BJ (cell line): Measurements from ENCODE around the gene MZF1. TPM values are rescaled to one million over a fixed set of nuclear protein-coding genes. Genes with fewer than 3 reads are reported as not detected.

Experiments
- CTCF ChIA-PET: fragments of 350-600 bp; formaldehyde crosslinking; extraction: SDS; loops from one replicate; lab custom pipeline; 2021; ENCODE audit warnings: antibody characterized with exemption, inconsistent platforms; lab: Yijun Ruan, JAX
- POLR2A ChIA-PET: fragments of 300-600 bp; sonication (Branson Sonifier 250); formaldehyde crosslinking; extraction: SDS; loops from one replicate; lab custom pipeline; 2021; ENCODE audit warnings: antibody characterized with exemption; lab: Charles Lee
- DNase-seq: peaks from one replicate; pipeline ENCODE4 v3.0.0-alpha.2; 2011; ENCODE audit warnings: low read depth
- H3K27me3 ChIP-seq: 2 replicates; pipeline ENCODE4 v1.6.0; 2011; ENCODE audit warnings: low read length; ENCODE audit not compliant: control insufficient read depth, insufficient read depth
- H3K36me3 ChIP-seq: 2 replicates; pipeline ENCODE4 v1.5.1; 2011; ENCODE audit warnings: low read length; ENCODE audit not compliant: control insufficient read depth, insufficient read depth
- H3K4me3 ChIP-seq: 2 replicates; pipeline ENCODE4 v1.5.1; 2011; ENCODE audit warnings: low read depth, mild to moderate bottlenecking, control low read depth, low read length
- polyA plus RNA-seq: library from polyadenylated mRNA; depleted of rRNA; stranded (reverse); fragments of >200 nt; gene quantifications from 2 replicates; pipeline ENCODE4 v1.2.3, GENCODE V29; 2011
- TF ChIP-seq, protein P1 (sequence below): IDR thresholded peaks from 2 replicates; pipeline ENCODE4 v1.5.1; 2011; ENCODE audit warnings: low read depth, mild to moderate bottlenecking, control low read depth, inconsistent platforms, low read length, moderate library complexity; ENCODE audit not compliant: insufficient read depth

MZF1 gene
- polyA plus RNA-seq, 1 experiment: 12.5 TPM

DNA sequence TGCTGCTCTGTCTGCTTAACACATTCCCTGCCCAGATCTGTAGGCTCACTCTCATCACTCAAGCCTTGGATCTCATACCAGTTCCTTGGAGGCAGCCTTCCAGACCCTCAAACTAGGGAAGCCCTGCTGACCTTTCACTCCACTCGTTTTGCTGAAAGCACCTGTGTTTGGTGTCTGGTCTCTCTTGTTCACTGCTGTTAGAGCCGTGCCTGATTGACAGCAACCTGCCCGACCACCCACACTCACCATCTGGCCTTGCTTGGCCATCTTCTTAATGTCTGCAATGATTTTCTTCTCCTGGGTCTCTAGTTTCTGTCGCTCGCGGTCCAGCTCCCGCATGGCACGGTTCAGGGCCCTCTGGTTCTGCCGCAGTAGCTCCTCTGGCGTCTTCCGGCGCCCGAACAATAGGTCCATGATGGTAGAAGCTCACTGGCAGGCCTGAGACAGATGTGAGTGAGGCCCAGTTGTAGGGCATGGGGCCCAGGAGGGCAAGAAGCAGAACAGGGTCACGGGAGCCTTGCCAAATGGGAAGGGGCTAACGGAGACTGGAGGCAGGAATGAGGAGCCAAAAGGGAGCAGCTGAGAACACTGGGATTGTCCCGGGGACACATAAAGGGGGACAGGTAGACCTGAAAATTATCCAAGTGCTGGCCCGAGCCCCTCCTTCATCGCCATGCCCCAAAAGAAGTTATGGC lies 19.2 kb downstream of the MZF1 start:
- peaks cover 45% of the 10 kb centered on the region for H3K36me3 ChIP-seq
- TF ChIP-seq, protein P1, sequence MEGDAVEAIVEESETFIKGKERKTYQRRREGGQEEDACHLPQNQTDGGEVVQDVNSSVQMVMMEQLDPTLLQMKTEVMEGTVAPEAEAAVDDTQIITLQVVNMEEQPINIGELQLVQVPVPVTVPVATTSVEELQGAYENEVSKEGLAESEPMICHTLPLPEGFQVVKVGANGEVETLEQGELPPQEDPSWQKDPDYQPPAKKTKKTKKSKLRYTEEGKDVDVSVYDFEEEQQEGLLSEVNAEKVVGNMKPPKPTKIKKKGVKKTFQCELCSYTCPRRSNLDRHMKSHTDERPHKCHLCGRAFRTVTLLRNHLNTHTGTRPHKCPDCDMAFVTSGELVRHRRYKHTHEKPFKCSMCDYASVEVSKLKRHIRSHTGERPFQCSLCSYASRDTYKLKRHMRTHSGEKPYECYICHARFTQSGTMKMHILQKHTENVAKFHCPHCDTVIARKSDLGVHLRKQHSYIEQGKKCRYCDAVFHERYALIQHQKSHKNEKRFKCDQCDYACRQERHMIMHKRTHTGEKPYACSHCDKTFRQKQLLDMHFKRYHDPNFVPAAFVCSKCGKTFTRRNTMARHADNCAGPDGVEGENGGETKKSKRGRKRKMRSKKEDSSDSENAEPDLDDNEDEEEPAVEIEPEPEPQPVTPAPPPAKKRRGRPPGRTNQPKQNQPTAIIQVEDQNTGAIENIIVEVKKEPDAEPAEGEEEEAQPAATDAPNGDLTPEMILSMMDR: no peak
- no peak for DNase-seq
- peak overlapping the region; percentile 71 for H3K4me3 ChIP-seq
- ChIA-PET POLR2A (interaction anchor here (2.2 kb wide), 1 partner anchor 10 kb away, joined by 10 read pairs; the partner anchor contains the start of gene TRIM28), CTCF (interaction anchor here (7.3 kb wide), 1 partner anchor 35 kb away, joined by 43 read pairs; the partner anchor contains the start of gene ZBTB45)
- no peaks in the 10 kb centered on the region for H3K27me3 ChIP-seq

DNA sequence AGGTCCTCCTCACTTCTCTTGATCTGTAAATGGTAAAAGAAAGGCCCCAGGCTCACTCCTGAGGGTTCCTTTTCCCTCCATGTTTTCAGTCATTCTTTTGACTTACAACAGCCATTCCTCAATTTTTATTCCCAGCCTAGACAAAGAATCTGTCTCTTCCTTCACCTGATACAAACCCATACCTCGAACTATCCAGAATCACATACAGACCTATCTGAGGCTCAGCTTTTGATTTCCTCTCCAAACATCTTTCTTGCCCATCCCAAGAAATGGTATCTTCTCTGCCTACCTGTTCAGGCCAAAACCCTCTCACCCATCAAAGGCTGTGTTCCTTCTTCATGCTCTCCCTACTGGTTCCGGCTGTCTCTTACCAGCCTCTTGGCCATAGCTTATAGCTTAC lies 20.5 kb downstream of the MZF1 start:
- Histone ChIP-seq H3K36me3 (peaks cover 57% of the 10 kb centered on the region), H3K27me3 (no peaks in the 10 kb centered on the region), H3K4me3 (no peak overlapping the region)
- ChIA-PET POLR2A (no interaction called here), CTCF (interaction anchor here (7.3 kb wide), 1 partner anchor 34 kb away, joined by 43 read pairs; the partner anchor contains the start of gene ZBTB45)
- DNase-seq: no peak
- TF ChIP-seq, protein P1: no peak

DNA sequence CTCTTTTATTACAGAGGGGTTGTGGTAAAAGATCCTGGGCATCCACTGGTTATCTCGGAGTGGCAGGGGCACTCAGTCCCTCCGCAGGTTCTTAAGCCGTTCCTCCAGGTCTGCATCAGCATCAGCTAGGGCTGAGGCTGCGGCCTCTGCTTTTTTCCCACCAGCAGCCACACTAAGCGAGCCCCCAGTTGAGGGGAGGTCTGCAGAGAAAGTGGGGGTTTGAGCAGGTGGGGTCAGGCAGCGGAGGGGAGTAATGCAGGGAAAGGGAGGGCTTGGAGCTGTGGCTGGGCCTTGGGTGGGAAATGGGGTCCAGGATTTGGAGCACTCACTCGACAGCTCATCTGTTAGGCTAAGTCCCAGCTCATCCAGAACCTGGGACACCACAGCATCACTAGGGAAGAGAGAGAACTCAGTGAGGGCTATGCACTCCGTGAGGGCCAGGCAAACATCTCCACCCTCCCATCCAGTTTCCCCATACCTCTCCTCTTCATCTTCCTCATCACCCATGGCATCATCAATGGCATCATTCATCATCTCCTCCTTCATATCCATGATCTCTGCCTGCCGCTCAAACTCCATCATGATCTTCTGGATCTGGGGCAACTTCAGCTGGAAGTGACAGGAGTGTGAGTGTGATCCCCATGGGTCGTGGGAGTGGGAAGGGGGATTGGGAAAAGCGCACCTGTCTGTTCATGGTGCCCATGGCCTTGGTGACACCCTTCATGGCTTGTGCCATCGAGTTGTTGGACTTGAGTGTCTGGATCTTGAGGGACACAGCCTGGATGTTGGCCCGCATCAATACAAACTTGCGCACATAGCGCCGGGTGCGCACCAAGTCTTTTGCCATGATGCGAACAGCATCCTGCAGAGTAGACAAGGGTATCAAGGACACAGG lies 21.3 kb downstream of the MZF1 start:
- H3K27me3 ChIP-seq: no peaks in the 10 kb centered on the region
- DNase-seq: no peak
- POLR2A ChIA-PET: no interaction called here
- TF ChIP-seq, protein P1: no peak
- peaks cover 65% of the 10 kb centered on the region for H3K36me3 ChIP-seq
- no peak overlapping the region for H3K4me3 ChIP-seq
- CTCF ChIA-PET: interaction anchor here (7.3 kb wide), 1 partner anchor 33 kb away, joined by 43 read pairs; the partner anchor contains the start of gene ZBTB45

DNA sequence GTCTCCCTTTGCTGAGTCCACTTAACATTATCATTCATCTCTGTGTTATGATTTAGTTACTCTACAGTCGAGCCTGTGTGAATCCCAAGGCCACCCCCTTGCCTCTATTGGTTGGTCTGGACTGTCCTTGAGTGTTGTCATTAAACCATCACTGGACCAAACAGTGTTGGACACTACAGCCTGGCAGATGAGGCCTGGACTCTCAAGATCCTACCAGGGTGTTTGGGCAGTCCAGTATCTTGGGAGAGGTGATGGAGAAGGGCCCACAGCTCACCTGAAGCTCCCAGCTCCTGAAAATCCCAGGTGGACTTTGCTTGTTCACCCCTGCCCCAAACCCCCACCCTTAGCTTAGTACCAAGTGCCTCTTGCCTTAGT lies 22.0 kb downstream of the MZF1 start:
- H3K4me3 ChIP-seq: no peak overlapping the region
- ChIA-PET CTCF (interaction anchor here (7.3 kb wide), 1 partner anchor 32 kb away, joined by 43 read pairs; the partner anchor contains the start of gene ZBTB45), POLR2A (no interaction called here)
- no peaks in the 10 kb centered on the region for H3K27me3 ChIP-seq
- DNase-seq: no peak
- H3K36me3 ChIP-seq: peaks cover 59% of the 10 kb centered on the region
- TF ChIP-seq, protein P1: no peak
